ENCODE measurements around the gene ENDOD1. TPM values are rescaled to one million over a fixed set of nuclear protein-coding genes. Genes with fewer than 3 reads are reported as not detected.

ENDOD1 gene
- total RNA-seq, 1 experiment from 2014 or later, result 37.0 TPM

DNA sequence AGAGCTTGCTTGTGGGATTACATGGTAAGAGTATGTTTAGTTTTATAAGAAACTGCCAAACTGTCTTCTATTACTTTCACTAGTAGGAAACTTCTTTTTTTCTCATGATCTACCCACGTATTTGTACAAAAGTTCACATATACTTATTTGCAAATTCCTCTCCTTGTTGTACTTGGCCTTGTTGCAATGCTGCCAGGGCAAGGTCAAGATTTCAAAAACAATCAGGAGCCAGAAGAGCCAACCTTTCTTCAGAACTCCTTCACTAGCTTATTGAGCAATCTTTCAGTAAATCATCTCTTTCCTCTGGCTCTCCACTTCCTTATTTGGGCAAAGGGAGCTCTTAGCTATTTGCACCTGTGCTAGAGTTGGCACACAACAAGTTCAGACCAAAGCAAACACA is 13.2 kb upstream of the ENDOD1 start:
- peak; percentile 58 for DNase-seq (ENCODE audit: low spot score)

DNA sequence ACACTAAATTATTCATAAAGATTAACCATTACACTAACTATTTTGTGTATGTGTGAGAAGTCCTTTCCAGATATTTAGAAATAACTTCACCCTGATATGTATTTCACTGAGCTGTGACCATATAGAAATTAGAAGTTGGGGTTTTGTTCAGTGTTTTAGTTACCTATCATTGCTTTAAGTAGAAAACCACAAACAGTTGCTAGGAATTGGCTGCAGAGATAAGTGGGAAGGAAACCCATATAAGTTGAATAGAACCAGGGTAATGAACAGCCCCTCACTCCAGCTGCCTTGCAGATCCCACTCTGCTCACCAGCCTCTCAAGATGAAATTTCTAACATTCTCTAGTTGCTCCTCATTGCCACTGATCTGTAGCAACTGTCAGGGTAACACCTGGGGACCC is 12.7 kb upstream of the ENDOD1 start:
- DNase-seq (ENCODE audit: low spot score), result no peak

GRCh38 chr11:95078526-95078925 is 11.1 kb upstream of the ENDOD1 start:
- DNase-seq (ENCODE audit: low spot score), result no peak

DNA sequence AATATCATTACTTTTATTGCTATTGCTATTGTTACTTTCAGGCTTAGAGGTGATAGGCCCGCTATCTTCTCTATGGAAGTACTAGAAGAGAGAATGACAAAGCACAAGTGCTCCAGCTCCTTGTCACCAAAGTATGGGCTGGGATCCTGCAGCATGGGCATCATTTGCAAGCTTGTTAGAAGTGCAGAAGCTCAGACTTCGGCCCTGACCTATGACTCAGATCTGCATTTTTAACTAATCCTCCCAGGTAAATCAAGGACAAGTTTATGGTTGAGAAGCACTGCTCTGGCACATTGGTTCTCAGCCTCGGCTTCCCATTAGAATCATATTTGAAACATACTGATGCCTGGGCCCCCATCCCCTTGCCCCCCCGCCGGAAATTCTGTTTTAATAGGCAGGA is 8.6 kb upstream of the ENDOD1 start:
- no peak for DNase-seq (ENCODE audit: low spot score)

- DNase-seq (ENCODE audit: low spot score), result no peak
These were observed 8.2 kb upstream of the ENDOD1 start for GRCh38 chr11:95081412-95081811.

DNA sequence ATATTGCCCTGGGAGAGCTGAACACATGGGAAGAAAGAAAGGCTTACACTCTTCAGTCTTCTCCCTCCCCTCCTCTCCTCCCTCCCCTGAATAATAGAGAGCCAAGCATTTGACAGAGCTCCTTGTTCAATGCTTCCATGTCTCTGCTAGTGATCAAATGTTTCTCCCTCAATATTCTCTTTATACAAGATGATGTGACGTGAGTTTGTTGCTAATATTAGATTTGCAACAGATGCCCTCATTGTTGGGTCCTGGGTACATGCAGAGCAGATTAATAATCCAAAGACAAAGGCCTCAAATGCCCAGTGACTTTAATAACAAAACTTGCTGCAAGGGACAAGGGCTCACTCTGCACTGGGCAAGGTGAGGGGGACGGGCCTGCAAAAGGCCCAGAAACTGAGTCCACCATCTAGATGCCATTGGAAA is 7.1 kb upstream of the ENDOD1 start:
- DNase-seq (ENCODE audit: low spot score), result no peak

DNA sequence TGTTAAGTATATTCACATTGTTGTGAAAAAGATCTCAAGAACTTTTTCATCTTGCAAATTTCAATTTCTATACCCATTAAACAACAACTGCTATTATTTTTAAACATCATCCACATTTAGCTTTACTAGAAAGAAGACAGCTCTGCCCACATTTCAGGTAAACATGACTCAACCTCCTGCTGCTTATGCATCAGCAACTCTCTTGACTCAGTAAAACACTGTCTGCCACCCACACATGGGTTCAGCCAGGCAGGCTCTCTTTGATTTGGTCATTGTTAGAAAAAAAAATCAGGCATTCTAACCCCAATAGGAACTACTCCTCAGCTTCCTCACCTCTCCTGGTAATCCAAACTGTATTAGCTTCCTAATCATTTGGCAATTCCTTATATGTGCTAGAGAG is 5.1 kb upstream of the ENDOD1 start:
- peak; percentile 44 for DNase-seq (ENCODE audit: low spot score)

DNA sequence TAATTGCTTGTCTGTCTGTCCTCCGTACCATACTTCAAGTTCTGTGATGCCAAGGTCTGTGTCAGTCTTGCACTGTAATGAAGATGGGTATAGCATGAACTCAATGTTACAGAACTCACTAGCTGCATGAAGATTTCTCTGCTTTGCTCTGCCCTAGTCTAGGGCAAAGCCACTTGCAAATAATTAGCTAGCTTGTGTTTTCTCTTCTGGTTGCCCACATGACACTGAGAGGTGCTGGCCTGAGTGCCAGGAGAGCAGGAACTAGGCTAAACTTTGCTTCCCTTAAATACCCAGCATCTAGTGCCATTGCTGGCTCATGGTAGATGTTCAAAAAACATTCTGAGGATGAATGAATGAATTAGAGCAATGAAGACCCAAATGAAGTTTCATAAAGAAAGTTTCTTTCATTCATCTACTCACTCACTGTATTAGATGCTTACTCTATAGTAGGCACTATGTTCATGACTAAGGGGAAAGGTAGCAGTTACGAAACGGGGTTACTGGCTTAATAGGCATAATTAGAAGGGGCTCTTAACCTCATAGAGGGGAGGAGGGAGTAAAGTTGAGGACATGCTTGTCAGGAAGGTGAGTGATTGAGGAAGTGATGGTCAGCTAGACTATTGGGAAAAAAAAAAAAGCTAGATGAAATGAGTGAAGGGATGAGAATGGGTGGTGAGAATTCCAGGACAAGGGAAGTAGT is 4.4 kb upstream of the ENDOD1 start:
- no peak for DNase-seq (ENCODE audit: low spot score)

- DNase-seq (ENCODE audit: low spot score), result no peak
These were observed 3.5 kb upstream of the ENDOD1 start for GRCh38 chr11:95086151-95086550.

DNA sequence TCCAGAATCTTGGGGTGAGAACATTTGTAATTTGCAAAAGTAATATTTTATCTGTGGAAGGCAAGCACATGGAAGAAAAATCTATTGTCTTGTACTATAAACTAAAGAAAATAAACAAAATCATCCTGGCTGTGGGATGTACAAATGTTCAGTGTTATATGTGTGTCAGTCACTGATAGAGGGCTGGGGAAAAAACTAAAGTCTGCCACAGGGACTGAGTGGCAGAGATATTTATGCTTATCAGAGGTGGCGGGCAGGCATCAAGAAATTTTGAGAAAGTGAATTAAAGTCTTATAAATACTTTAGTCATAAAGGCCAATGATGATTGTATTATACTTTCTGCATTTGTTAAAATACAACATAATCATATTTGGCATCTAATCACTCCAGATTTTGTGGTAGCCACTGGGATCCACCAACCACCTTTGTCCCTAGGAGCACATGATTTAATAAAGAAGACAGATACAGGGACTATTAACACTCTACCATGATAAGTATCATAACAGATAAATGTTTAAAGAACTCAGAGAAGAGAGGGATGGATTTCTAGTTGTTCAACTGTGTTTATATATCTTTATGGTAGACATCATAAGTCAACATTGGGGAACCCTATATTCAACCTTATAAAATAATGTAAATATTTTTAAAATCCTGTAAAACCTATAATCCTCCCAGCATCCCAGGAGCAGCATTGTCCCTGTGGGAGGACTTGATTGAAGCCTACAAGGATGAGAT is 2.6 kb upstream of the ENDOD1 start:
- DNase-seq (ENCODE audit: low spot score), result no peak

DNA sequence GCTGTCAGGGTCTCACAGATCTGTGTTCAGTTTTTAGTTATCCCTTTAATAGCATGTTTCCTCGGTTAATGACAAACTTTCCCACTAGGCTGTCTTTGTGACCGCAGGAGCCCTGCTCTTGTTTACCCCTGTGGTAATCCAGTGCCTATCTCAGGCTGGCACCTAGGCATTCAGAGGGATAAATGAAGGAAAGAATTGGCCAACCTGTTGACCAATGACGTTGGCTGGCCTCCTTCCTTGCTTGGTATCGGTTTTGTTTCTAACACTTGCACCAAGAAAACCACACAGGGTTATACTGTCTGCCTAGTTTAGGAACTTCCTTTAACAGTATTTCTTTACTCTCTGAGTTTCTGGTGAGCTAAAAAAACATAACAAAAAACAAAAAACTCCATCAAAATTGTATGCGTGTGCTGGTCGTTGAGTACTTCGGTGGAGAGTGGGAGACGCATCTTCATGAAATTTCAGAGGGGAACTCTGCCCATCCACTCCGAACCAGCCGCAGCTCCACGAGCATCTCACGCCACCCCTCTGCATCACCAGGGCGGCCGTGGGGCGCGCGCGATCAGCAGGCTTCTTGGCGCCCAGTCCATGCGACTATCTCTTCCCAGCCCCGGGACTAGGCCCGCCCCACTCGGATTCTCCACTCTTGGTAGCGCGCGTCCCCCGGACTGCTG is 563 bp upstream of the ENDOD1 start:
- DNase-seq (ENCODE audit: low spot score), result peak; percentile 68

DNA sequence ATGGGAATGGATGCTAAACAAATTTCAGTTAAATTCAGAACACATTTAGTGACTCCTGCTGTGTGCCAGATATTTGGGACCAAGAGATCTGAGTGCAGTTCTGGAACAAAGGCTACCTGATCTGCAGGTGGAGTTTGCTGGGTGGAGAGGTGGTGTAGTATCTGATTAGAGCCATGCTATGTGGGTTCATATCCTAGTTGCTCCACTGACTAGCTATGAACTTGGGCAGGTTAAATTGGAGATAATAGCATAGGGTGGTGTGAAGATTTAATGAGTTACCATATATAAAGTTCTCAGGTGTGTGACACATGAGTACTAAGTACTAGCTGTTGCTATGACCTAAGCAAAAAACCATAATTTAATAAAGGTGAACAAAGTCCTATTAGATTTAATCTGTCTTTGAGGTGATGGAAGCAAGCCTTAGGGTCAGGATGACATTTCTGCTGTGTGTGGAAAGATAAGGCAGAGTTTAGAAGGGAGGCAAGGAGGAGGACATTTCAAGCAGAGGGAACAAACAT is 2.1 kb downstream of the ENDOD1 start:
- no peak for DNase-seq (ENCODE audit: low spot score)

DNA sequence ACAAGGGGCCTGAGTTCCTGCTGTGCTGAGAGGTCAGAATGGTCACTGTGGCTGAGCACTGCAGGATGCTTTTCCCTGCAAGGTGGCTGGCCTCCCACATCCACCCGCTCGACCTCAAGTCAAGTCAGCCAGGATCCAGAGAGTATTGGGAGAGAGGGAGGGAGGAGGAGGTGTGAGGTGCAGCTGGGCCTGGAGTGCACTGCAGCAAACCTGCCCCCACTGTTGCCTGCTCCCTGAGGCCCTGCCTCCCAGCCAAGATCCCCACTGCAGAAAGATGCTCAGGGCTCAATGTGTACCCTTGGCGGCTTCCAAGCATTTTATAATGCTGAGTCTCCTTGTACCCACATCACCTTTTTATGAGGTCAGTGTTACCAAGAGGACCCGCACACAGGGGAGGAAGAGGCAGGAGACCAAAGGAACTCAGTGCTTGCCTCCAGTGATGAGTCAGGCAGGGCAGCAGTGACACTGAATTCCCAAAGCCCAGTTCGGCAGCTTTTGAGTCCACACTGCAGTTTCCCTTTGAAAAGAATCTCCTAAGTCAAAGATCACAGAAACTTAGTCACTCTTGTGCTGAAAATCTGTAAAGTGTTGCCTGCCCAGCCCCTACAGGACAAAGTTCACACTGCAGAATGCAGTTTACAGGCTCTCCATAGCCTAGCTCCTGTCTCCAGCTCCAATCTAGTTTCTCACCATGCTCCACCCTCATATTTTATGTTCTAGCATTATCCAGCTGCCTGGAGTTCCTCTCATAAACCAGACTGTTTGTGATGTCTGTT is 3.1 kb downstream of the ENDOD1 start:
- peak; percentile 94 for DNase-seq (ENCODE audit: low spot score)

DNA sequence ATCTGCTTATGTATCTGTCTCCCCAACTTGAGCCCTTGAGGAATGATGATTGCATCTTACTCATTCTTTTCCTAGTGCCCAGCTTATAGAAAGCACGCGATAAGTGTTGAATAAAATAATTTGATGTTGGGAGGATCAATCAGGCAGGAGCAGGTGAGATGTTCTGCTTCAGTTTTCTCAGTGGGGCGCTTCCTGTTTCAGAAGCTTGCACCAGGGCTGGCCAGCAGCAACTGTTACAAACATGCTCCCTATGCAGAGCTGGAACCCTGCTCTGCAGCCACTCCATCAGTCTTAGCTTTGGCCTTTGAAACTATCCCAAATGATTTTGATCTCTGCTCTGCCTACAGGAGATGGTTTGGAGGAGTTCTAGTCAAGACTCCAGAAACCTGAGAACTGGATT is 3.9 kb downstream of the ENDOD1 start:
- DNase-seq (ENCODE audit: low spot score), result no peak

GRCh38 chr11:95095858-95096587 is 6.4 kb downstream of the ENDOD1 start:
- no peak for DNase-seq (ENCODE audit: low spot score)

DNA sequence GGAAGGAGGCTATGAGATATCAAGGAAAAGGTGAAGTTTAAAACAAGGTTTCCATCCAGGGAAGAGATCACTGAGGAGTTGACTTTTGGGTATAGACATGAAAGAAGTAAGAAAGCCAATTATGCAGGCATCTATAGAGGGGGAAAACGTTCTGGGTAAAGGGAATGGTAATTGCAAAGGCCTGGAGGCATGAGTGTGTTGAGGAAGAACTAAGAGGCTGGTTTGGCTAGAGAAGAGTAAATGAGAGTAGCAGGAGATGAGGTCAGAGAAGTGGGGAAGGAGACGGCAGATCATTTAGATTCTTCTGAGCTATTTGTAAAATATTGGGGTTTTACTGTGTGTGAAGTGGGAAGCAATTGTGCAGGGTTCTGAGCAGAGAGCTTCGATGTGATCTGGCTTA is 7.6 kb downstream of the ENDOD1 start:
- no peak for DNase-seq (ENCODE audit: low spot score)

DNA sequence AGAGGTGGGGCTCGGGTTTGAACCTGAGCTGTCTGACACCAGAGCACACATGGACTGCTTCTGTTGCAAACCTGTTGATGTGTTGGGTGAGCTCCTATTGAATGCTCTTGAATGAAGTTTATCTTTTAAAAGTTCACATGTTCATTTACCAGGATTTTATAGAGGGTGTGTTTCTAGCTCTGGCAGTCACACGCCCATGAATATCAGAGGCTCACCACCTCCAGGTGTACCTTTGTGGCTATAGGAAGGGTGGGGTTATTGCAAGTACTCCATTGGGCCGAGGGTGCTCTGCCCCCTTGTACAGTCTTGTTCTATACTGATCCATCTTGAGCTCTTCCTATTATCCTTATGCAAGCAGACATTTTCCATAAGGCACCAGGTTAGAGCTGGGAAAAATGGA is 9.2 kb downstream of the ENDOD1 start:
- no peak for DNase-seq (ENCODE audit: low spot score)

- DNase-seq (ENCODE audit: low spot score), result no peak
These were observed 10.6 kb downstream of the ENDOD1 start for GRCh38 chr11:95100191-95100648.

GRCh38 chr11:95100856-95101507 is 11.3 kb downstream of the ENDOD1 start:
- no peak for DNase-seq (ENCODE audit: low spot score)

DNA sequence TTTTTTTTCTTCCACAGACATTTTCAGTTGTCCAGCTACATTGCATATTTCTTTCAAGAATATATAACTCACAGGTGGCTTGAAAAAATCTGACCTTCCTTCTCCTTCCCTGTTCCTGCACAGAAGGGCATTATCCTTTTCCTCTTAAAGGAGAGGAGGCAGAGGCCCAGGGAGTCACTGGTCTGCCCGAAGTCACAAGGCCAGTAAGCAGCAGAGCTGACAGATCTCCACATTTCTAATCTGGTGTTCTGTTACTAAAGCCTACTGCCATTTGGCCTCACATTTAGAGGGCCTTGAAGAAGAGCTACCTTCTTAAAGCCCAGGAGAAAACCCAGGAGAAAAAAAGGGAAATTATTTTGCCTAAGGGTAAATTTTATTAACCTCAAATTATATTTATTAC is 12.3 kb downstream of the ENDOD1 start:
- no peak for DNase-seq (ENCODE audit: low spot score)

Measured in HT-29 (cell line).